Effector memory CD4-positive, alpha-beta T cell (primary cell): ENCODE results near the gene CLDN9.
"Not testable (repeated sequence)": the region's sequence is repeated elsewhere in the genome, so short reads cannot be mapped to it uniquely, and the experiment has no call there.

Experiments used
- DNase-seq, 3 donors: peaks; one replicate each; pipeline ENCODE4 v3.0.0-alpha.2; 2020
- H3K27ac ChIP-seq: 2 replicates; pipeline ENCODE4 v1.7.0; 2013; ENCODE audit warnings: mild to moderate bottlenecking, low read length, moderate library complexity; ENCODE audit not compliant: insufficient read depth, poor library complexity, severe bottlenecking
- H3K27me3 ChIP-seq: replicated peaks from 2 replicates; pipeline ENCODE4 v1.7.0; 2013; ENCODE audit warnings: mild to moderate bottlenecking, low read length; ENCODE audit not compliant: insufficient read depth, control insufficient read depth, poor library complexity, severe bottlenecking
- H3K36me3 ChIP-seq: 2 replicates; pipeline ENCODE4 v1.7.0; 2013; ENCODE audit warnings: mild to moderate bottlenecking, low read length, moderate library complexity; ENCODE audit not compliant: control insufficient read depth, insufficient read depth
- H3K4me1 ChIP-seq: 2 replicates; pipeline ENCODE4 v1.7.0; 2013; ENCODE audit warnings: low read length, mild to moderate bottlenecking; ENCODE audit not compliant: control insufficient read depth, insufficient read depth, poor library complexity, severe bottlenecking
- H3K4me3 ChIP-seq: 2 replicates; pipeline ENCODE4 v1.7.0; 2013; ENCODE audit warnings: low read length, low read depth, mild to moderate bottlenecking; ENCODE audit not compliant: insufficient read depth, poor library complexity, severe bottlenecking
- H3K9me3 ChIP-seq: 2 replicates; pipeline ENCODE4 v1.7.0; 2013; ENCODE audit warnings: mild to moderate bottlenecking, low read length, moderate library complexity; ENCODE audit not compliant: control insufficient read depth

CLDN9 gene

DNA sequence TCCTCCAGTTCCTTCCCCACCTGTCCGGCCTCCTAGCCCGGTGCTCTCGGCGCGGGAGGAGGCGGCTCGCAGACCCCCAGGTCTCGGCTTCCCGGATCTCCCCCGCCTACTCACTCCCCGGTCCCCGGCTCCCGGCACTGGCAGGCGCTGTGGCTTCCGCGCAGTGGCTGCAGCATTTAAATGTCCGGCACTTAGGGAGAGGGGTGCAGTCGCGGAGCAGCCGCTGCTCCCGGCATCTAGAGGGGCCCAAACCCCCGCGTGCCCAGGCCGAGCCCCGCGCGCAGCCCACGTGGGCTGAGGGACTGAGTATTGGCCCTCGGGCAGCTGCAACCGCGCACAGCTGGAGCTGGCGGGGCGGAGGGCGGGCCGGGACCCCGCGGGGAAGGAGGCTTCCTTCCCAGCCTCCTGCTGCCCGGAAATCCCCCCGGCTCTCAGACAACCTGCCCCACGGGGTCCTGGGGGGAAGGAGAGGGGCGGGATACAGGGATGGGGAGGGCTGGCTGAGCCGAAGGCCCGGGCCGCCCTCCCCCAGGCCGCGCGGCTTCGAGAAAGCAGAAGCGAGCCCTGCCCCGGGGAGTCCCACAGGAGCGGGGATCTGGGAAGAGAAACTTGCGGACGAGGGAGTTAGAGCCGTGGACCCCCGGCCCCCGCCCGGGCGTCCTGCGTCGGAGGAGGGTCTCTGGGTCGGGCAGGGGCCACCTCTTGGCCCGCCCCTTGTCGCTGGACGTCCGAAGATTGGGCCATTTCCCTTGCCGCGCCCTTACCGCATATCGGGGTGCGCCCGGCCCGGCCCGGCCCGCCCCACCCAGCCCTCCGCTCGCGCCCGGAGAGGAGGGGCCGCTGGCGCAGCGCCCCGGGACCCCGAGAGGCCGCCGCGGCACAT, 33.3 kb downstream of the CLDN9 start, which contains the start of gene MMP25:
Gene MMP25 (plus strand): TSS at position 804 of the 883 bp plus-strand sequence. CDS start 357 bp downstream, outside the sequence.
- peaks cover 16% of the 10 kb centered on the region for H3K4me1 ChIP-seq
- H3K27me3 ChIP-seq: peaks cover 27% of the 10 kb centered on the region
- peak within 1 kb of the TSS; percentile 68 for H3K4me3 ChIP-seq
- DNase-seq: no peak
- no peaks in the 10 kb centered on the region for H3K36me3 ChIP-seq
- H3K9me3 ChIP-seq: no peaks in the 10 kb centered on the region
- H3K27ac ChIP-seq: no peak within 1 kb of the TSS

- H3K4me1 ChIP-seq: peaks cover 16% of the 10 kb centered on the region
- H3K9me3 ChIP-seq: no peaks in the 10 kb centered on the region
- no peaks in the 10 kb centered on the region for H3K36me3 ChIP-seq
- peaks cover 27% of the 10 kb centered on the region for H3K27me3 ChIP-seq
- DNase-seq: no peak
- H3K4me3 ChIP-seq: peak overlapping the region; percentile 18
- H3K27ac ChIP-seq: no peak overlapping the region
These were observed 34.1 kb downstream of the CLDN9 start for GRCh38 chr16:3046641-3047386.

DNA sequence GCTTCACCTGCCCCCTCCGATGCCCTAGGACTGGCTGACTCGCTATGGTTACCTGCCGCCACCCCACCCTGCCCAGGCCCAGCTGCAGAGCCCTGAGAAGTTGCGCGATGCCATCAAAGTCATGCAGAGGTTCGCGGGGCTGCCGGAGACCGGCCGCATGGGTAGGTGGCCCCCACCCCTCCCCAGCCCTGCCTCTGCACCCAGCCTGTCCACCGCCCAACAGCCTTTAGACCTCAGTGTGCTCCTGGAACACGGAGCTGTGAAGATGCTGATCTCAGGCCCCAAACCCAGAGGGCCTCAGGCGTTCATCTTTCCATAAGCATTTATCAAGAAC, 34.6 kb downstream of the CLDN9 start:
- H3K27me3 ChIP-seq: peaks cover 27% of the 10 kb centered on the region
- no peak for DNase-seq
- no peak overlapping the region for H3K4me3 ChIP-seq
- H3K4me1 ChIP-seq: peaks cover 16% of the 10 kb centered on the region
- no peak overlapping the region for H3K27ac ChIP-seq
- H3K9me3 ChIP-seq: no peaks in the 10 kb centered on the region
- H3K36me3 ChIP-seq: no peaks in the 10 kb centered on the region

GRCh38 chr16:3049921-3050481, 37.3 kb downstream of the CLDN9 start:
- Histone ChIP-seq H3K4me3 (no peak overlapping the region), H3K4me1 (peaks cover 19% of the 10 kb centered on the region), H3K36me3 (no peaks in the 10 kb centered on the region), H3K27ac (no peak overlapping the region), H3K27me3 (peaks cover 7% of the 10 kb centered on the region), H3K9me3 (no peaks in the 10 kb centered on the region)
- no peak for DNase-seq

GRCh38 chr16:3050487-3050886, 37.8 kb downstream of the CLDN9 start:
- peaks cover 24% of the 10 kb centered on the region for H3K4me1 ChIP-seq
- H3K27ac ChIP-seq: no peak overlapping the region
- no peaks in the 10 kb centered on the region for H3K9me3 ChIP-seq
- H3K27me3 ChIP-seq: peaks cover 7% of the 10 kb centered on the region
- no peak for DNase-seq
- H3K4me3 ChIP-seq: no peak overlapping the region
- H3K36me3 ChIP-seq: no peaks in the 10 kb centered on the region

GRCh38 chr16:3051009-3051408, 38.3 kb downstream of the CLDN9 start:
- no peak overlapping the region for H3K27ac ChIP-seq
- H3K4me3 ChIP-seq: no peak overlapping the region
- H3K27me3 ChIP-seq: peaks cover 7% of the 10 kb centered on the region
- DNase-seq: no peak
- H3K9me3 ChIP-seq: no peaks in the 10 kb centered on the region
- H3K36me3 ChIP-seq: no peaks in the 10 kb centered on the region
- H3K4me1 ChIP-seq: peaks cover 23% of the 10 kb centered on the region

GRCh38 chr16:3051494-3051893, 38.8 kb downstream of the CLDN9 start:
- no peak for DNase-seq
- H3K27me3 ChIP-seq: peaks cover 7% of the 10 kb centered on the region
- H3K9me3 ChIP-seq: no peaks in the 10 kb centered on the region
- H3K36me3 ChIP-seq: no peaks in the 10 kb centered on the region
- H3K4me1 ChIP-seq: peaks cover 18% of the 10 kb centered on the region
- no peak overlapping the region for H3K4me3 ChIP-seq
- no peak overlapping the region for H3K27ac ChIP-seq

- not testable (repeated sequence) for H3K4me3 ChIP-seq, DNase-seq, H3K27ac ChIP-seq, H3K36me3 ChIP-seq, H3K27me3 ChIP-seq, H3K9me3 ChIP-seq
- H3K4me1 ChIP-seq: peaks cover 23% of the 10 kb centered on the region
These were observed 40.0 kb downstream of the CLDN9 start for GRCh38 chr16:3052571-3053329.

GRCh38 chr16:3053330-3053710, 40.6 kb downstream of the CLDN9 start:
- H3K4me1 ChIP-seq: peaks cover 29% of the 10 kb centered on the region
- not testable (repeated sequence) for H3K36me3 ChIP-seq, H3K9me3 ChIP-seq, H3K27me3 ChIP-seq, DNase-seq, H3K4me3 ChIP-seq, H3K27ac ChIP-seq
